WTC11 (cell line): ENCODE measurements around the gene CGREF1. TPM values are rescaled to one million over a fixed set of nuclear protein-coding genes. Genes with fewer than 3 reads are reported as not detected.
A peak's percentile ranks its signal among the peaks of the same experiment; 100 is the strongest.
"Not testable (repeated sequence)": the region's sequence is repeated elsewhere in the genome, so short reads cannot be mapped to it uniquely, and the experiment has no call there.

Experiments
- ATAC-seq: fragments of 200-7000 bp; cut with Tn5 transposase; 2 replicates; pipeline ENCODE4 v1.10.0; 2021; ENCODE audit warnings: mild to moderate bottlenecking, moderate library complexity
- CTCF ChIA-PET: fragments of 300-600 bp; sonication (Branson Sonifier 250); formaldehyde crosslinking; loops from one replicate; lab custom pipeline; 2021; ENCODE audit warnings: antibody characterized with exemption; lab: Charles Lee
- POLR2A ChIA-PET: fragments of 350-600 bp; sonication (Branson Sonifier 250); formaldehyde crosslinking; loops from one replicate; lab custom pipeline; 2021; ENCODE audit warnings: antibody characterized with exemption; lab: Charles Lee
- DNase-seq: peaks from one replicate; pipeline ENCODE4 v3.0.0; 2021; ENCODE audit warnings: low spot score
- H3K27ac Mint-ChIP-seq: 2 replicates; pipeline ENCODE4 v1.8.0; 2021; ENCODE audit warnings: mixed read lengths
- H3K27me3 Mint-ChIP-seq: 2 replicates; pipeline ENCODE4 v1.8.0; 2021; ENCODE audit warnings: low read depth, mild to moderate bottlenecking, moderate library complexity, mixed read lengths
- H3K36me3 Mint-ChIP-seq: 2 replicates; pipeline ENCODE4 v1.8.0; 2021; ENCODE audit warnings: mixed read lengths
- H3K4me1 Mint-ChIP-seq: 2 replicates; pipeline ENCODE4 v1.8.0; 2022; ENCODE audit warnings: mixed read lengths
- H3K4me3 Mint-ChIP-seq: 2 replicates; pipeline ENCODE4 v1.8.0; 2021; ENCODE audit warnings: mild to moderate bottlenecking, moderate library complexity, mixed read lengths
- H3K9me3 Mint-ChIP-seq: 2 replicates; pipeline ENCODE4 v1.8.0; 2021; ENCODE audit warnings: mixed read lengths
- ATF6 ChIP-seq: sonication (generic); formaldehyde crosslinking; IDR thresholded peaks from 2 replicates; pipeline ENCODE4 v1.8.1; 2023; ENCODE audit warnings: mild to moderate bottlenecking, missing genetic modification reagents
- CBFB ChIP-seq: sonication (generic); formaldehyde crosslinking; IDR thresholded peaks from 2 replicates; pipeline ENCODE4 v1.8.1; 2022; ENCODE audit warnings: mild to moderate bottlenecking, low read depth, missing genetic modification reagents
- CREB1 ChIP-seq: sonication (generic); formaldehyde crosslinking; IDR thresholded peaks from 2 replicates; pipeline ENCODE4 v1.8.0; 2023; ENCODE audit warnings: mild to moderate bottlenecking, missing genetic modification reagents
- ELF4 ChIP-seq: sonication (generic); formaldehyde crosslinking; IDR thresholded peaks from 2 replicates; pipeline ENCODE4 v1.8.1; 2022; ENCODE audit warnings: low read depth, mild to moderate bottlenecking, moderate library complexity, missing genetic modification reagents
- FOXP1 ChIP-seq: sonication (generic); formaldehyde crosslinking; IDR thresholded peaks from 2 replicates; pipeline ENCODE4 v1.8.0; 2022; ENCODE audit warnings: missing genetic modification reagents, mild to moderate bottlenecking, moderate library complexity, borderline replicate concordance
- GABPB1 ChIP-seq: sonication (generic); formaldehyde crosslinking; IDR thresholded peaks from 2 replicates; pipeline ENCODE4 v1.8.1; 2023; ENCODE audit warnings: mild to moderate bottlenecking, missing genetic modification reagents
- GRHL2 ChIP-seq: fragments of 250-450 bp; sonication (Bioruptor Pico); IDR thresholded peaks from 2 replicates; pipeline ENCODE4 v1.8.0; 2022; ENCODE audit warnings: mild to moderate bottlenecking, moderate library complexity; ENCODE audit not compliant: insufficient replicate concordance, severe bottlenecking
- NFATC4 ChIP-seq: fragments of 250-450 bp; sonication (Bioruptor Pico); IDR thresholded peaks from 2 replicates; pipeline ENCODE4 v1.9.0; 2021; ENCODE audit warnings: mild to moderate bottlenecking
- NFYB ChIP-seq: sonication (generic); formaldehyde crosslinking; conservative IDR thresholded peaks from 2 replicates; pipeline ENCODE4 v1.8.0; 2022; ENCODE audit warnings: low read depth, missing genetic modification reagents
- NR3C1 ChIP-seq: sonication (generic); formaldehyde crosslinking; conservative IDR thresholded peaks from 2 replicates; pipeline ENCODE4 v1.8.1; 2023; ENCODE audit warnings: low read depth, mild to moderate bottlenecking, missing genetic modification reagents
- PRRX2 ChIP-seq: fragments of 250-450 bp; sonication (Bioruptor Pico); IDR thresholded peaks from 2 replicates; pipeline ENCODE4 v1.8.0; 2021; ENCODE audit warnings: mild to moderate bottlenecking
- SOX15 ChIP-seq: fragments of 250-450 bp; sonication (Bioruptor Pico); IDR thresholded peaks from 2 replicates; pipeline ENCODE4 v1.9.0; 2021; ENCODE audit warnings: mild to moderate bottlenecking
- TCF7 ChIP-seq: sonication (generic); formaldehyde crosslinking; IDR thresholded peaks from 2 replicates; pipeline ENCODE4 v1.8.0; 2022; ENCODE audit warnings: mild to moderate bottlenecking, low read depth, missing genetic modification reagents, moderate library complexity
- TP53 ChIP-seq: sonication (generic); formaldehyde crosslinking; IDR thresholded peaks from 2 replicates; pipeline ENCODE4 v1.8.1; 2023; ENCODE audit warnings: mild to moderate bottlenecking, missing genetic modification reagents
- ZBTB21 ChIP-seq: sonication (generic); formaldehyde crosslinking; IDR thresholded peaks from 2 replicates; pipeline ENCODE4 v1.8.1; 2023; ENCODE audit warnings: mild to moderate bottlenecking, missing genetic modification reagents, borderline replicate concordance
- ZNF416 ChIP-seq: fragments of 250-450 bp; sonication (Bioruptor Pico); IDR thresholded peaks from 2 replicates; pipeline ENCODE4 v1.9.0; 2021; ENCODE audit warnings: mild to moderate bottlenecking, inconsistent platforms
- ZNF423 ChIP-seq: fragments of 250-450 bp; sonication (Bioruptor Pico); IDR thresholded peaks from 2 replicates; pipeline ENCODE4 v2.1.2; 2022; ENCODE audit warnings: mild to moderate bottlenecking, moderate library complexity
- total RNA-seq: library from RNA; stranded (reverse); gene quantifications from 3 replicates; pipeline ENCODE4 v1.2.3, GENCODE V29; 2021
- TF ChIP-seq, protein P1 (sequence below): fragments of 200-600 bp; IDR thresholded peaks from 2 replicates; pipeline ENCODE4 v1.8.0; 2022; ENCODE audit warnings: antibody characterized with exemption
- TF ChIP-seq, protein P2 (sequence below): fragments of 250-450 bp; sonication (Bioruptor Pico); IDR thresholded peaks from 2 replicates; pipeline ENCODE4 v1.9.0; 2021; ENCODE audit warnings: mild to moderate bottlenecking
- TF ChIP-seq, protein P3 (sequence below): sonication (generic); formaldehyde crosslinking; IDR thresholded peaks from 2 replicates; pipeline ENCODE4 v1.8.1; 2023; ENCODE audit warnings: mild to moderate bottlenecking, missing genetic modification reagents
- TF ChIP-seq, protein P4 (sequence below): sonication (generic); formaldehyde crosslinking; IDR thresholded peaks from 2 replicates; pipeline ENCODE4 v1.8.0; 2022; ENCODE audit warnings: mild to moderate bottlenecking, missing genetic modification reagents

Gene CGREF1
- total RNA-seq, 1 experiment from 2014 or later = 3.5 TPM

- ATAC-seq, H3K9me3 Mint-ChIP-seq, POLR2A ChIA-PET, H3K4me1 Mint-ChIP-seq, H3K36me3 Mint-ChIP-seq, DNase-seq, H3K4me3 Mint-ChIP-seq, H3K27me3 Mint-ChIP-seq: not testable (repeated sequence)
- peak overlapping the region; percentile 41; the same call in 1 of the 2 replicates for H3K27ac Mint-ChIP-seq
- TF ChIP-seq NFYB = peak; percentile 76
- CTCF ChIA-PET = interaction anchor here (0.6 to 1.9 kb wide), 6 partner anchors 23 to 1269 kb away, joined by 3 to 16 read pairs (median 4); partner anchors contain the start of gene KHK
Measured at GRCh38 chr2:27110603-27111352, 8.2 kb downstream of the CGREF1 start.

- no peak for TF ChIP-seq CREB1 (CRISPR knock-in tag)
- TF ChIP-seq ATF6 = no peak
- no peak for TF ChIP-seq CBFB (CRISPR knock-in tag)
- no peak for TF ChIP-seq ELF4 (CRISPR knock-in tag)
- TF ChIP-seq, protein P1, sequence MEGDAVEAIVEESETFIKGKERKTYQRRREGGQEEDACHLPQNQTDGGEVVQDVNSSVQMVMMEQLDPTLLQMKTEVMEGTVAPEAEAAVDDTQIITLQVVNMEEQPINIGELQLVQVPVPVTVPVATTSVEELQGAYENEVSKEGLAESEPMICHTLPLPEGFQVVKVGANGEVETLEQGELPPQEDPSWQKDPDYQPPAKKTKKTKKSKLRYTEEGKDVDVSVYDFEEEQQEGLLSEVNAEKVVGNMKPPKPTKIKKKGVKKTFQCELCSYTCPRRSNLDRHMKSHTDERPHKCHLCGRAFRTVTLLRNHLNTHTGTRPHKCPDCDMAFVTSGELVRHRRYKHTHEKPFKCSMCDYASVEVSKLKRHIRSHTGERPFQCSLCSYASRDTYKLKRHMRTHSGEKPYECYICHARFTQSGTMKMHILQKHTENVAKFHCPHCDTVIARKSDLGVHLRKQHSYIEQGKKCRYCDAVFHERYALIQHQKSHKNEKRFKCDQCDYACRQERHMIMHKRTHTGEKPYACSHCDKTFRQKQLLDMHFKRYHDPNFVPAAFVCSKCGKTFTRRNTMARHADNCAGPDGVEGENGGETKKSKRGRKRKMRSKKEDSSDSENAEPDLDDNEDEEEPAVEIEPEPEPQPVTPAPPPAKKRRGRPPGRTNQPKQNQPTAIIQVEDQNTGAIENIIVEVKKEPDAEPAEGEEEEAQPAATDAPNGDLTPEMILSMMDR = no peak
- TF ChIP-seq NFATC4 (CRISPR knock-in tag) = no peak
- no peak for TF ChIP-seq GRHL2 (CRISPR knock-in tag)
- TF ChIP-seq, protein P2, sequence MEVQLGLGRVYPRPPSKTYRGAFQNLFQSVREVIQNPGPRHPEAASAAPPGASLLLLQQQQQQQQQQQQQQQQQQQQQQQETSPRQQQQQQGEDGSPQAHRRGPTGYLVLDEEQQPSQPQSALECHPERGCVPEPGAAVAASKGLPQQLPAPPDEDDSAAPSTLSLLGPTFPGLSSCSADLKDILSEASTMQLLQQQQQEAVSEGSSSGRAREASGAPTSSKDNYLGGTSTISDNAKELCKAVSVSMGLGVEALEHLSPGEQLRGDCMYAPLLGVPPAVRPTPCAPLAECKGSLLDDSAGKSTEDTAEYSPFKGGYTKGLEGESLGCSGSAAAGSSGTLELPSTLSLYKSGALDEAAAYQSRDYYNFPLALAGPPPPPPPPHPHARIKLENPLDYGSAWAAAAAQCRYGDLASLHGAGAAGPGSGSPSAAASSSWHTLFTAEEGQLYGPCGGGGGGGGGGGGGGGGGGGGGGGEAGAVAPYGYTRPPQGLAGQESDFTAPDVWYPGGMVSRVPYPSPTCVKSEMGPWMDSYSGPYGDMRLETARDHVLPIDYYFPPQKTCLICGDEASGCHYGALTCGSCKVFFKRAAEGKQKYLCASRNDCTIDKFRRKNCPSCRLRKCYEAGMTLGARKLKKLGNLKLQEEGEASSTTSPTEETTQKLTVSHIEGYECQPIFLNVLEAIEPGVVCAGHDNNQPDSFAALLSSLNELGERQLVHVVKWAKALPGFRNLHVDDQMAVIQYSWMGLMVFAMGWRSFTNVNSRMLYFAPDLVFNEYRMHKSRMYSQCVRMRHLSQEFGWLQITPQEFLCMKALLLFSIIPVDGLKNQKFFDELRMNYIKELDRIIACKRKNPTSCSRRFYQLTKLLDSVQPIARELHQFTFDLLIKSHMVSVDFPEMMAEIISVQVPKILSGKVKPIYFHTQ (CRISPR knock-in tag) = no peak
- no peak for TF ChIP-seq TP53
- TF ChIP-seq TCF7 (CRISPR knock-in tag) = no peak
- TF ChIP-seq, protein P3, sequence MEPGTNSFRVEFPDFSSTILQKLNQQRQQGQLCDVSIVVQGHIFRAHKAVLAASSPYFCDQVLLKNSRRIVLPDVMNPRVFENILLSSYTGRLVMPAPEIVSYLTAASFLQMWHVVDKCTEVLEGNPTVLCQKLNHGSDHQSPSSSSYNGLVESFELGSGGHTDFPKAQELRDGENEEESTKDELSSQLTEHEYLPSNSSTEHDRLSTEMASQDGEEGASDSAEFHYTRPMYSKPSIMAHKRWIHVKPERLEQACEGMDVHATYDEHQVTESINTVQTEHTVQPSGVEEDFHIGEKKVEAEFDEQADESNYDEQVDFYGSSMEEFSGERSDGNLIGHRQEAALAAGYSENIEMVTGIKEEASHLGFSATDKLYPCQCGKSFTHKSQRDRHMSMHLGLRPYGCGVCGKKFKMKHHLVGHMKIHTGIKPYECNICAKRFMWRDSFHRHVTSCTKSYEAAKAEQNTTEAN (CRISPR knock-in tag) = no peak
- H3K4me3 Mint-ChIP-seq = no peak overlapping the region
- H3K9me3 Mint-ChIP-seq = no peaks in the 10 kb centered on the region
- 0 out of 2 replicates have a peak, but pooled peaks cover 5% of the 10 kb centered on the region for H3K27me3 Mint-ChIP-seq
- peaks cover 2% of the 10 kb centered on the region; the same call in 1 of the 2 replicates for H3K4me1 Mint-ChIP-seq
- ChIA-PET POLR2A (no interaction called here), CTCF (interaction anchor here (1.1 to 1.9 kb wide), 3 partner anchors 24 to 183 kb away, joined by 3 to 9 read pairs (median 4); no protein-coding TSS in a partner anchor)
- DNase-seq (no peak), ATAC-seq (no peak)
- no peak overlapping the region for H3K27ac Mint-ChIP-seq
- H3K36me3 Mint-ChIP-seq = no peaks in the 10 kb centered on the region
Measured at GRCh38 chr2:27109083-27109482, 9.8 kb downstream of the CGREF1 start.

- ChIA-PET POLR2A (no interaction called here), CTCF (interaction anchor here (1.2 to 1.9 kb wide), 2 partner anchors 25 to 62 kb away, joined by 4 to 9 read pairs; no protein-coding TSS in a partner anchor)
- peaks cover 2% of the 10 kb centered on the region; the same call in 1 of the 2 replicates for H3K4me1 Mint-ChIP-seq
- H3K27ac Mint-ChIP-seq = no peak overlapping the region
- 0 out of 2 replicates have a peak, but pooled peaks cover 5% of the 10 kb centered on the region for H3K27me3 Mint-ChIP-seq
- DNase-seq (no peak), ATAC-seq (no peak)
- no peak overlapping the region for H3K4me3 Mint-ChIP-seq
- no peaks in the 10 kb centered on the region for H3K36me3 Mint-ChIP-seq
- no peaks in the 10 kb centered on the region for H3K9me3 Mint-ChIP-seq
- TF ChIP-seq FOXP1 = no peak
- TF ChIP-seq, protein P3 (CRISPR knock-in tag) = no peak
- no peak for TF ChIP-seq GABPB1 (CRISPR knock-in tag)
- no peak for TF ChIP-seq ZBTB21 (CRISPR knock-in tag)
- TF ChIP-seq ZNF416 (CRISPR knock-in tag) = no peak
- TF ChIP-seq ZNF423 (CRISPR knock-in tag) = no peak
- TF ChIP-seq SOX15 (CRISPR knock-in tag) = no peak
- TF ChIP-seq, protein P4, sequence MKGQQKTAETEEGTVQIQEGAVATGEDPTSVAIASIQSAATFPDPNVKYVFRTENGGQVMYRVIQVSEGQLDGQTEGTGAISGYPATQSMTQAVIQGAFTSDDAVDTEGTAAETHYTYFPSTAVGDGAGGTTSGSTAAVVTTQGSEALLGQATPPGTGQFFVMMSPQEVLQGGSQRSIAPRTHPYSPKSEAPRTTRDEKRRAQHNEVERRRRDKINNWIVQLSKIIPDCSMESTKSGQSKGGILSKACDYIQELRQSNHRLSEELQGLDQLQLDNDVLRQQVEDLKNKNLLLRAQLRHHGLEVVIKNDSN (CRISPR knock-in tag) = no peak
- no peak for TF ChIP-seq PRRX2
- no peak for TF ChIP-seq NR3C1
Measured at GRCh38 chr2:27108221-27108620, 10.7 kb downstream of the CGREF1 start.
